OCI-LY1 (cell line): Measurements from ENCODE around the gene CCDC110.

ENCODE experiments used
- H2AFZ ChIP-seq: fragments of 200-600 bp; sonication (generic), shearing (Covaris generic); 2 replicates; pipeline ENCODE4 v1.6.0; 2014; ENCODE audit warnings: antibody characterized with exemption, mild to moderate bottlenecking, low read length
- H3F3A ChIP-seq: fragments of 200-600 bp; sonication (generic), shearing (Covaris generic); 2 replicates; pipeline ENCODE4 v1.6.0; 2014; ENCODE audit warnings: mild to moderate bottlenecking, antibody characterized with exemption, low read length, moderate library complexity; ENCODE audit not compliant: insufficient read depth
- H3K27ac ChIP-seq: fragments of 200-600 bp; sonication (generic); 2 replicates; pipeline ENCODE4 v1.5.1; 2014; ENCODE audit warnings: low read length, mixed run types, mild to moderate bottlenecking, low read depth; ENCODE audit not compliant: poor library complexity, severe bottlenecking
- H3K27me3 ChIP-seq: fragments of 200-600 bp; sonication (generic); 2 replicates; pipeline ENCODE4 v1.6.0; 2014; ENCODE audit warnings: antibody characterized with exemption, mild to moderate bottlenecking, low read length, moderate library complexity; ENCODE audit not compliant: insufficient read depth
- H3K36me3 ChIP-seq: fragments of 200-600 bp; sonication (generic); 2 replicates; pipeline ENCODE4 v1.6.1; 2014; ENCODE audit warnings: mild to moderate bottlenecking, antibody characterized with exemption, low read length, moderate library complexity, mixed read lengths; ENCODE audit not compliant: insufficient read depth
- H3K4me1 ChIP-seq: fragments of 200-600 bp; sonication (generic); 2 replicates; pipeline ENCODE4 v1.5.1; 2014; ENCODE audit warnings: mild to moderate bottlenecking, low read length, moderate library complexity; ENCODE audit not compliant: insufficient read depth, severe bottlenecking
- H3K4me2 ChIP-seq: fragments of 200-600 bp; sonication (generic), shearing (Covaris generic); 2 replicates; pipeline ENCODE4 v1.6.1; 2014; ENCODE audit warnings: low read length
- H3K4me3 ChIP-seq: fragments of 200-600 bp; sonication (generic); 2 replicates; pipeline ENCODE4 v1.5.1; 2014; ENCODE audit warnings: low read length, low read depth, mild to moderate bottlenecking, mixed read lengths; ENCODE audit not compliant: poor library complexity, severe bottlenecking
- H3K79me2 ChIP-seq: fragments of 200-600 bp; shearing (Covaris generic); 2 replicates; pipeline ENCODE4 v1.6.1; 2016; ENCODE audit warnings: mixed run types, low read length, mixed read lengths; ENCODE audit not compliant: insufficient read depth
- H3K9ac ChIP-seq: fragments of 200-600 bp; sonication (generic), shearing (Covaris generic); 2 replicates; pipeline ENCODE4 v1.6.1; 2014; ENCODE audit warnings: mild to moderate bottlenecking, low read length, mixed read lengths
- H3K9me2 ChIP-seq: fragments of 200-600 bp; sonication (generic), shearing (Covaris generic); 2 replicates; pipeline ENCODE4 v1.6.1; 2014; ENCODE audit warnings: low read depth, mild to moderate bottlenecking, low read length, mixed read lengths
- H3K9me3 ChIP-seq: fragments of 200-600 bp; shearing (Covaris generic); 2 replicates; pipeline ENCODE4 v1.6.1; 2014; ENCODE audit warnings: low read length, mixed read lengths
- H4K20me1 ChIP-seq: fragments of 200-600 bp; sonication (generic), shearing (Covaris generic); 2 replicates; pipeline ENCODE4 v1.6.0; 2016; ENCODE audit warnings: mild to moderate bottlenecking, low read length; ENCODE audit not compliant: insufficient read depth
- EZH2 ChIP-seq: fragments of 200-600 bp; sonication (generic), shearing (Covaris generic); IDR thresholded peaks from 2 replicates; pipeline ENCODE4 v1.8.0; 2017; ENCODE audit warnings: borderline replicate concordance, mixed run types, mild to moderate bottlenecking, antibody characterized with exemption, low read length, moderate library complexity, mixed read lengths
- TF ChIP-seq, protein P1 (sequence below): fragments of 200-600 bp; sonication (generic), shearing (Covaris generic); IDR thresholded peaks from 2 replicates; pipeline ENCODE4 v1.5.1; 2017; ENCODE audit warnings: mild to moderate bottlenecking, antibody characterized with exemption, low read length, moderate library complexity, mixed read lengths

The CCDC110 gene

DNA sequence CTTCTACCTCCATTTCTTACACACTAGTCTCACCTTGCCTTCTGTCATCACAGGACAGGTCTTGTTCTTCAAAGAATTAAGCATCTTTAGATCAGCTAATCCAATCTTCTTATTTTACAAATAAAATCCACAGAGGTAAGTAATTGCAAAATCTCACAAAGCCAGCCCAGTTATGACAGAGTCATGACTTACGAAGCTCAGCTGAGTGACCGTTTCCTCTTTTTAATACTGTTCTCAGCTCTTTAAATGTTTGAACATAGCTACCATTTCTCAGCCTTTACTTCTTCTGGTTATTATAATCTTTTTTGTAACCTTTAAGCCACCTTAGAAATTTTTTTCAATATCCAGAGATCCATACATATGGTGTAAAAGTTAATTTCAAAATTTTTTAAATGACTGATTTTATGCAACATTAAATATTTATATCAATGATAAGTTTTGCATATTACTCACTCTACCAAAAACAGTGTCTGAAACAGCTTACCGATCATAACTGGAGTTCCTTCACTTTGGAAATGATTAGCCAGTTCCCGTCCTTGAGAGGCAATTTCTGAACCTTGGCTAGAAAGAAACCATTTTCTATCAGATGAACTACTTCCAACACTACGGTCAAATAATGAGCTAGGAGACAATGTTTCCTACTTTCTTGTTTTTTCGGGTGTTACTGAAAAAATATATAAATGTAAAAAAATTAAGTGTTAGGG lies 66.1 kb downstream of the CCDC110 start:
- Histone ChIP-seq H3K9ac (peak overlapping the region; percentile 28; the same call in 1 of the 2 replicates), H3K9me3 (no peaks in the 10 kb centered on the region), H3K9me2 (no peaks in the 10 kb centered on the region), H3K27me3 (no peaks in the 10 kb centered on the region), H2AFZ (no peak overlapping the region), H3K4me1 (peaks cover 16% of the 10 kb centered on the region), H3K27ac (peak overlapping the region; percentile 74), H3K79me2 (no peaks in the 10 kb centered on the region), H3F3A (no peaks in the 10 kb centered on the region), H4K20me1 (no peaks in the 10 kb centered on the region), H3K4me3 (no peak overlapping the region), H3K4me2 (peak overlapping the region; percentile 36; the same call in 1 of the 2 replicates), H3K36me3 (peaks cover 46% of the 10 kb centered on the region; the same call in 1 of the 2 replicates)
- TF ChIP-seq, protein P1, sequence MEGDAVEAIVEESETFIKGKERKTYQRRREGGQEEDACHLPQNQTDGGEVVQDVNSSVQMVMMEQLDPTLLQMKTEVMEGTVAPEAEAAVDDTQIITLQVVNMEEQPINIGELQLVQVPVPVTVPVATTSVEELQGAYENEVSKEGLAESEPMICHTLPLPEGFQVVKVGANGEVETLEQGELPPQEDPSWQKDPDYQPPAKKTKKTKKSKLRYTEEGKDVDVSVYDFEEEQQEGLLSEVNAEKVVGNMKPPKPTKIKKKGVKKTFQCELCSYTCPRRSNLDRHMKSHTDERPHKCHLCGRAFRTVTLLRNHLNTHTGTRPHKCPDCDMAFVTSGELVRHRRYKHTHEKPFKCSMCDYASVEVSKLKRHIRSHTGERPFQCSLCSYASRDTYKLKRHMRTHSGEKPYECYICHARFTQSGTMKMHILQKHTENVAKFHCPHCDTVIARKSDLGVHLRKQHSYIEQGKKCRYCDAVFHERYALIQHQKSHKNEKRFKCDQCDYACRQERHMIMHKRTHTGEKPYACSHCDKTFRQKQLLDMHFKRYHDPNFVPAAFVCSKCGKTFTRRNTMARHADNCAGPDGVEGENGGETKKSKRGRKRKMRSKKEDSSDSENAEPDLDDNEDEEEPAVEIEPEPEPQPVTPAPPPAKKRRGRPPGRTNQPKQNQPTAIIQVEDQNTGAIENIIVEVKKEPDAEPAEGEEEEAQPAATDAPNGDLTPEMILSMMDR = no peak
- no peak for TF ChIP-seq EZH2

DNA sequence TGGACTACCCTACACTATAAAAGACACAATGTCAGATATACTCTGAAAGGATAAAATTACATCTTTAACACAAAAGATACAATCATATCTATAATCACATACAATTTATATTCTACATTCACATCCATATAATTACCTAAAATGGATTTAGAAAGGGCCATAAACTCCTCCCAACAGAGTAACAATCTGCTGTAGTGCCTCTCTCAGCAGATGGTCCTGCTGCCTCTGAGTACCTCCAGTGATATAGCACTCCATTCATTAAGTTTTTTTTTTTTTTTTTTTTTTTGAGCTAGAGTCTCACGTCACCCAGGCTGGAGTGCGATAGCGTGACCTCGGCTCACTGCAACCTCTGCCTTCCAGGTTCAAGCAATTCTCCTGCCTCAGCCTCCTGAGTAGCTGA lies 67.5 kb downstream of the CCDC110 start:
- H3K4me2 ChIP-seq = no peak overlapping the region
- H3K4me3 ChIP-seq = no peak overlapping the region
- no peaks in the 10 kb centered on the region for H4K20me1 ChIP-seq
- no peaks in the 10 kb centered on the region for H3K9me3 ChIP-seq
- H3K27ac ChIP-seq = no peak overlapping the region
- no peaks in the 10 kb centered on the region for H3K27me3 ChIP-seq
- H3F3A ChIP-seq = 0 out of 2 replicates have a peak, but pooled peaks cover 2% of the 10 kb centered on the region
- peaks cover 56% of the 10 kb centered on the region; the same call in 1 of the 2 replicates for H3K36me3 ChIP-seq
- no peaks in the 10 kb centered on the region for H3K9me2 ChIP-seq
- no peak overlapping the region for H3K9ac ChIP-seq
- no peak overlapping the region for H2AFZ ChIP-seq
- peaks cover 28% of the 10 kb centered on the region for H3K4me1 ChIP-seq
- TF ChIP-seq, protein P1 = no peak
- no peaks in the 10 kb centered on the region for H3K79me2 ChIP-seq

DNA sequence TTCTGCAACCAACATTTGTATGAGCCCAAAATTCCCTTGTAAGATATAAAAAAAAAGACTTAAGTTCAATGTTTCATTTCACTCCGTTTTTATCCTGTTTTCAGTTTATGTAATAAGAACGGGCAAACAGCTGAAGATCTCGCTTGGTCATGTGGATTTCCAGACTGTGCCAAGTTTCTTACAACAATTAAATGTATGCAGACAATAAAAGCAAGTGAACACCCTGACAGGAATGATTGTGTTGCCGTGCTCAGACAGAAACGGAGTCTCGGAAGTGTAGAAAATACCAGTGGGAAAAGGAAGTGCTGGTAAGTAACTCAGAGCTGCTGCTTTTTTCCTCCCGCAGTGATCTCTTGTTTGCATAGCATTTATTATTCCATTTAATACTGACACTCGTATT lies 72.1 kb downstream of the CCDC110 start:
- H3K9ac ChIP-seq = no peak overlapping the region
- H3K27ac ChIP-seq = peak overlapping the region; percentile 36
- no peaks in the 10 kb centered on the region for H3K9me2 ChIP-seq
- no peak overlapping the region for H3K4me3 ChIP-seq
- peaks cover 48% of the 10 kb centered on the region; the same call in 1 of the 2 replicates for H3K36me3 ChIP-seq
- no peaks in the 10 kb centered on the region for H3K27me3 ChIP-seq
- no peak overlapping the region for H2AFZ ChIP-seq
- TF ChIP-seq, protein P1 = no peak
- H3K4me2 ChIP-seq = peak overlapping the region; percentile 14; the same call in 1 of the 2 replicates
- peaks cover 47% of the 10 kb centered on the region for H3K4me1 ChIP-seq
- no peaks in the 10 kb centered on the region for H4K20me1 ChIP-seq
- H3K79me2 ChIP-seq = no peaks in the 10 kb centered on the region
- no peaks in the 10 kb centered on the region for H3K9me3 ChIP-seq
- H3F3A ChIP-seq = 0 out of 2 replicates have a peak, but pooled peaks cover 2% of the 10 kb centered on the region
